Muscle layer of duodenum (tissue), 2 donors: ENCODE results near the gene PGBD5.

Experiments
- H3K27ac ChIP-seq: one replicate; pipeline ENCODE4 v1.7.0; 2013; ENCODE audit warnings: mild to moderate bottlenecking, low read length
- H3K27me3 ChIP-seq: one replicate; pipeline ENCODE4 v1.7.0; 2013; ENCODE audit warnings: low read depth, mild to moderate bottlenecking, control low read depth, low read length
- H3K36me3 ChIP-seq, 2 donors: one replicate each; pipeline ENCODE4 v1.7.0; 2013; ENCODE audit warnings: low read length in 2 of 2, control low read depth in 1 of 2, mild to moderate bottlenecking in 1 of 2; ENCODE audit not compliant: insufficient read depth in 2 of 2, control insufficient read depth in 1 of 2
- H3K4me1 ChIP-seq, 2 donors: one replicate each; pipeline ENCODE4 v1.7.0; 2013; ENCODE audit warnings: low read length in 2 of 2, mild to moderate bottlenecking in 2 of 2, control low read depth in 1 of 2, moderate library complexity in 1 of 2; ENCODE audit not compliant: insufficient read depth in 2 of 2, control insufficient read depth in 1 of 2
- H3K4me3 ChIP-seq, 2 donors: one replicate each; pipeline ENCODE4 v1.7.0; 2013; ENCODE audit warnings: low read length in 2 of 2, low read depth in 1 of 2, mild to moderate bottlenecking in 1 of 2
- H3K9me3 ChIP-seq, 2 donors: one replicate each; pipeline ENCODE4 v1.7.0; 2013; ENCODE audit warnings: low read length in 2 of 2, control low read depth in 1 of 2, mild to moderate bottlenecking in 1 of 2; ENCODE audit not compliant: control insufficient read depth in 1 of 2
- donor health status: healthy.

PGBD5 gene

GRCh38 chr1:230394134-230394533 lies 32.0 kb downstream of the PGBD5 start:
- Histone ChIP-seq H3K27me3 (no peaks in the 10 kb centered on the region), H3K36me3 (no peaks in the 10 kb centered on the region), H3K4me1 (no peaks in the 10 kb centered on the region), H3K27ac (no peak overlapping the region), H3K9me3 (no peaks in the 10 kb centered on the region), H3K4me3 (no peak overlapping the region)

GRCh38 chr1:230393722-230394121 lies 32.4 kb downstream of the PGBD5 start:
- H3K36me3 ChIP-seq = no peaks in the 10 kb centered on the region
- H3K4me1 ChIP-seq = no peaks in the 10 kb centered on the region
- no peaks in the 10 kb centered on the region for H3K9me3 ChIP-seq
- H3K27ac ChIP-seq = no peak overlapping the region
- no peaks in the 10 kb centered on the region for H3K27me3 ChIP-seq
- no peak overlapping the region for H3K4me3 ChIP-seq

- Histone ChIP-seq H3K27ac (no peak overlapping the region), H3K4me3 (no peak overlapping the region), H3K36me3 (no peaks in the 10 kb centered on the region), H3K9me3 (no peaks in the 10 kb centered on the region), H3K4me1 (no peaks in the 10 kb centered on the region), H3K27me3 (no peaks in the 10 kb centered on the region)
Measured at GRCh38 chr1:230392920-230393521, 33.1 kb downstream of the PGBD5 start.

GRCh38 chr1:230392536-230392909 lies 33.6 kb downstream of the PGBD5 start:
- Histone ChIP-seq H3K27me3 (no peaks in the 10 kb centered on the region), H3K27ac (no peak overlapping the region), H3K9me3 (no peaks in the 10 kb centered on the region), H3K4me1 (no peaks in the 10 kb centered on the region), H3K4me3 (no peak overlapping the region), H3K36me3 (no peaks in the 10 kb centered on the region)

GRCh38 chr1:230391776-230392535 lies 34.2 kb downstream of the PGBD5 start:
- H3K4me1 ChIP-seq = no peaks in the 10 kb centered on the region
- no peak overlapping the region for H3K4me3 ChIP-seq
- no peak overlapping the region for H3K27ac ChIP-seq
- H3K36me3 ChIP-seq = no peaks in the 10 kb centered on the region
- H3K27me3 ChIP-seq = no peaks in the 10 kb centered on the region
- no peaks in the 10 kb centered on the region for H3K9me3 ChIP-seq

GRCh38 chr1:230390371-230390770 lies 35.8 kb downstream of the PGBD5 start:
- Histone ChIP-seq H3K36me3 (no peaks in the 10 kb centered on the region), H3K27ac (no peak overlapping the region), H3K4me3 (no peak overlapping the region), H3K9me3 (no peaks in the 10 kb centered on the region), H3K4me1 (no peaks in the 10 kb centered on the region), H3K27me3 (no peaks in the 10 kb centered on the region)

- no peak overlapping the region for H3K27ac ChIP-seq
- no peaks in the 10 kb centered on the region for H3K27me3 ChIP-seq
- no peaks in the 10 kb centered on the region for H3K4me1 ChIP-seq
- H3K4me3 ChIP-seq = no peak overlapping the region
- no peaks in the 10 kb centered on the region for H3K36me3 ChIP-seq
- no peaks in the 10 kb centered on the region for H3K9me3 ChIP-seq
Measured at GRCh38 chr1:230387876-230388275, 38.3 kb downstream of the PGBD5 start.

- Histone ChIP-seq H3K4me3 (no peak overlapping the region), H3K9me3 (no peaks in the 10 kb centered on the region), H3K4me1 (no peaks in the 10 kb centered on the region), H3K27ac (no peak overlapping the region), H3K27me3 (no peaks in the 10 kb centered on the region), H3K36me3 (no peaks in the 10 kb centered on the region)
Measured at GRCh38 chr1:230387296-230387695, 38.8 kb downstream of the PGBD5 start.

GRCh38 chr1:230386637-230387262 lies 39.4 kb downstream of the PGBD5 start:
- Histone ChIP-seq H3K27ac (no peak overlapping the region), H3K4me3 (no peak overlapping the region), H3K4me1 (no peaks in the 10 kb centered on the region), H3K9me3 (no peaks in the 10 kb centered on the region), H3K27me3 (no peaks in the 10 kb centered on the region), H3K36me3 (no peaks in the 10 kb centered on the region)

- no peaks in the 10 kb centered on the region for H3K27me3 ChIP-seq
- no peak overlapping the region for H3K27ac ChIP-seq
- no peaks in the 10 kb centered on the region for H3K9me3 ChIP-seq
- H3K4me3 ChIP-seq = no peak overlapping the region
- no peaks in the 10 kb centered on the region for H3K4me1 ChIP-seq
- no peaks in the 10 kb centered on the region for H3K36me3 ChIP-seq
Measured at GRCh38 chr1:230385930-230386329, 40.2 kb downstream of the PGBD5 start.

GRCh38 chr1:230385158-230385450 lies 41.0 kb downstream of the PGBD5 start:
- no peaks in the 10 kb centered on the region for H3K27me3 ChIP-seq
- H3K27ac ChIP-seq = no peak overlapping the region
- H3K4me3 ChIP-seq = no peak overlapping the region
- peaks cover 0 to 2% of the 10 kb centered on the region in 2 donors for H3K9me3 ChIP-seq
- H3K4me1 ChIP-seq = no peaks in the 10 kb centered on the region
- H3K36me3 ChIP-seq = no peaks in the 10 kb centered on the region
